GM08714 (cell line): ENCODE measurements around the gene SHF.

ENCODE experiments used
- H3K4me3 ChIP-seq: fragments of 200-500 bp; sonication (Bioruptor generic); 2 replicates; pipeline ENCODE4 v1.5.1; 2014; ENCODE audit warnings: mild to moderate bottlenecking, low read length, inconsistent platforms
- ZNF274 ChIP-seq: IDR thresholded peaks from 2 replicates; pipeline ENCODE4 v1.6.1; 2012; ENCODE audit warnings: mild to moderate bottlenecking, low read depth, low read length

SHF gene

DNA sequence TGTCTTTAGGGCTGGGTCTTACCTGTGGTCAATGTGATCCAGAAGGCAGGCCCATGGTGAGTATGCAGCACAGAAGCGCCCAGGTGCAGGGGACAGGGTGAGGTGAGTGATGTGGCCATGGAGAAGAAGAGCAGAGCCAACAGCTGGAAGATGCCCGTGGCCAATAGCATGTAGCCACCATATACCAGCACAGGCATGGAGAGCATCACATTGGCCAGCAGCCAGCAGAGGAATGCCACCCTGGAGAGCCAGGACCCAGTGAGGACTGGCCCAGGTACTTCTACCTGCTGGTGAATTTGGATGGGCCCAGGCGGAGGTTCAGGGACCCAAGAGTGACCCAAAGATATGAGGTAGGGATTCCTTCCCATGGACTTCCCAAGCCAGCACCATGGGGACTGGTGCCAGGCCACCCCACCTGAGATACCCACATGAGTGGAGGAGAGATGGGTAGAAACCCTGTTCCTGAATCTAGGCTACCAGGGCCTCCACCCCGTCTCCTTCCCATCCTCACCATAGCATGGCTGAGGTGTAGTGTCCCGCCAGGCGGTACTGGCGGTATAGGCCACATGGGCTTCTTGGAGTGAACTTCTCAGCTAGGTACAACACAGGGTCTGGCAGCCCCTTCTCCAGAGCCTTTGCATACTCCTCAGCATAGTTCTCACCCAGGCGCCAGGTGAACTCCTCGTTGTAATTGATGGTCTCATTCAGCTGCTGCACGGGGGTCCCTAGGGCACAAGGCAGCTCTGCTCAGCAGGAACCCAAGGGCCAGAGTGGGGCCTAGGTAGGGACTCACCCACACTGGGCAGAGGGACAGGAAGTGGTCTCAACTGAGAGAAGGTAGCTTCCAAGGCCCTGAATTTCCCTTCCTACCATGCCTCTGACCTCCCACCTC, 67.4 kb downstream of the SHF start:
- TF ChIP-seq ZNF274: no peak
- no peak overlapping the region for H3K4me3 ChIP-seq

DNA sequence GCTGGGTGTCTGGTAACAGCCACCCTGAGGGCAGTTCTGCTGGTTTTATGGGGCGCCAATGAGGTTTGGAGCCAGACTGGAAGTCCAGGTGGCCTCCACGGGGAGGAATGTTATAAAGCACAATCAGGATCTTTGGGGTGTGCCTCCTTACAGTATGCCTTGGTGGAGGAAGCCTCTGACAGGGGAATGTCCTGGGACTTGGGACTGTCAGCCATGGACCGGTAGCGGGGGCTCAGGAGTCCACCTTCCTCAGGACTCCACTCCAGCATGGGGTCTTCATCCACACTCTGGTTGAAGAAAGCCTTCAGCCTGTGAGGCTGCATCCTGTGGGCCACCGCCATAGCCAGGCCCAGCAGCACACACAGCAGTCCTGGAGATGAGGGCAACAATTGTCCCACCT, 68.8 kb downstream of the SHF start:
- no peak for TF ChIP-seq ZNF274
- no peak overlapping the region for H3K4me3 ChIP-seq

DNA sequence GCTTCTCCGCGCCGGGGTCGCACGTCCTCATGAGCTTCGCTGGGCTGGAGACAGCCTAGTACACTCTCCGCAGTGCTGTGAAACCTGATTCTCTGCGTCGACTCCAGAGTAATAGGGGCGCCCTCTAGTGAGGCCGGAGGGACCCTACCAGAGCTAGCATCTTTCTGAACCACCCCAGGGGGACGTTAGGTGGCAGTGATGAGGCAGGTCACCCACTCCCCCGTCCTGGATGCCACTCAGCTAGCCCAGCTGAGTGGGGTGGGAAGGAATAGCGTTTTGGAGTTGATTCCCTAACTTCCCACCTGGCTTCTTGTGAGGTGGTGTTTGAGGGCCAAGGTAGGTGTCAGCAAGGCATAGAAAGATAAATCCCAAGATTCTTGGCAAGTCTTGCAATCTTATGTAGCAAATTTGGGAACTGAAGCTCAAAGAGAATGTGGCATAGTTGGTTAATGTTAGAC, 69.6 kb downstream of the SHF start:
- H3K4me3 ChIP-seq: no peak overlapping the region
- no peak for TF ChIP-seq ZNF274

DNA sequence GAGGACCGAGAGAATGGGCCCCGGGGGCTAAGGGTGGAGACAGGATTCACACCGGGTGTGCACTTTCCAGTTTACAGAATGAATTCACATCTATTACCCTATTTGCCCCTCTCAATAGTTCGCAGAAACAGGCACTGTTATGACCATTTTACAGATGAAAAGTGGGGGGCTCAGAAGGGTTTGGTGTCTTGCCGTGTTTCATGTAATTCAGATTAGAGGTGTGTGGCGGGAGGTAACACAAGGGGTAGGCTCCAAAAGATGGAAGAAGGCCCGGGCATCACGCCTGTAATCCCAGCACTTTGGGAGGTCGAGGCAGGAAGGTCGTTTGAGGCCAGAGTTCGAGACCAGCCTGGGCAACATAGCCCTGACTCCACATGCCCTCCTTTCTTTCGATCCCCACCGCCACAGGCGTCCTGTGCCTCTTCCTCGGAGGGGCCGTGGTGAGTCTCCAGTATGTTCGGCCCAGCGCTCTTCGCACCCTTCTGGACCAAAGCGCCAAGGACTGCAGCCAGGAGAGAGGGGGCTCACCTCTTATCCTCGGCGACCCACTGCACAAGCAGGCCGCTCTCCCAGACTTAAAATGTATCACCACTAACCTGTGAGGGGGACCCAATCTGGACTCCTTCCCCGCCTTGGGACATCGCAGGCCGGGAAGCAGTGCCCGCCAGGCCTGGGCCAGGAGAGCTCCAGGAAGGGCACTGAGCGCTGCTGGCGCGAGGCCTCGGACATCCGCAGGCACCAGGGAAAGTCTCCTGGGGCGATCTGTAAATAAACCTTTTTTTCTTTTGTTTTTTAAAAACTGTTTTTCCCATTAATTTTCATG, 70.2 kb downstream of the SHF start:
- no peak for TF ChIP-seq ZNF274
- no peak overlapping the region for H3K4me3 ChIP-seq
